ENCODE data around the gene IFT20. TPM values are rescaled to one million over a fixed set of nuclear protein-coding genes. Genes with fewer than 3 reads are reported as not detected.
"Not testable (repeated sequence)": the region's sequence is repeated elsewhere in the genome, so short reads cannot be mapped to it uniquely, and the experiment has no call there.

The IFT20 gene
- total RNA-seq, 1 donor from 2014 or later: 14.0 TPM

DNA sequence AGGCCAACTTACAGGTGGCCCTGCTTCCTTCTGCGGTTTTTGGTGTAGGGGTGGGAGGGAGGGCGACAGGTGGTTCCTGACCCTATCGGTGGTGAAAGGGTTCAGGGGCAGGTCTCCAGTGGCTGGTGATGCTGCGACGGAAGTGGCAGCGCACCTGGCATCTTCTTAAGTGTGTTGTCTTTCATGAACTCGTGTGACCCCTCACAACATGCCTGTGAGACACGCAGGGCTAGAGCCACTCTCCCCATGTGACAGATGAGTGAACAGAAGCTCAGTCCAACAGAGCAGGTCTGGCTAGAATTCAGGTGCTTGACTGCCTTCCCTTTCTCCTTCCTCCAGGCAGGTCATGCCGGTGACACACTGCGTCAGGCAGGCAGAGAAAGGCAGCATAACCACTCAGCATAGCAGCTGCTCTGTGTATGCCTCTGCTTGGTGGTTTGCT lies 8.2 kb upstream of the IFT20 start:
- TF ChIP-seq, protein P1, sequence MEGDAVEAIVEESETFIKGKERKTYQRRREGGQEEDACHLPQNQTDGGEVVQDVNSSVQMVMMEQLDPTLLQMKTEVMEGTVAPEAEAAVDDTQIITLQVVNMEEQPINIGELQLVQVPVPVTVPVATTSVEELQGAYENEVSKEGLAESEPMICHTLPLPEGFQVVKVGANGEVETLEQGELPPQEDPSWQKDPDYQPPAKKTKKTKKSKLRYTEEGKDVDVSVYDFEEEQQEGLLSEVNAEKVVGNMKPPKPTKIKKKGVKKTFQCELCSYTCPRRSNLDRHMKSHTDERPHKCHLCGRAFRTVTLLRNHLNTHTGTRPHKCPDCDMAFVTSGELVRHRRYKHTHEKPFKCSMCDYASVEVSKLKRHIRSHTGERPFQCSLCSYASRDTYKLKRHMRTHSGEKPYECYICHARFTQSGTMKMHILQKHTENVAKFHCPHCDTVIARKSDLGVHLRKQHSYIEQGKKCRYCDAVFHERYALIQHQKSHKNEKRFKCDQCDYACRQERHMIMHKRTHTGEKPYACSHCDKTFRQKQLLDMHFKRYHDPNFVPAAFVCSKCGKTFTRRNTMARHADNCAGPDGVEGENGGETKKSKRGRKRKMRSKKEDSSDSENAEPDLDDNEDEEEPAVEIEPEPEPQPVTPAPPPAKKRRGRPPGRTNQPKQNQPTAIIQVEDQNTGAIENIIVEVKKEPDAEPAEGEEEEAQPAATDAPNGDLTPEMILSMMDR (conservative IDR thresholded peaks at IDR 0.05): no peak
- no peaks in the 10 kb centered on the region for H3K9me3 Mint-ChIP-seq
- H3K27me3 Mint-ChIP-seq (ENCODE audit: low read depth): no peaks in the 10 kb centered on the region
- H3K4me1 Mint-ChIP-seq: peaks cover 1% of the 10 kb centered on the region
- H3K27ac Mint-ChIP-seq (ENCODE audit: unreplicated experiment): no peak overlapping the region
- DNase-seq (ENCODE audit: low read depth, low spot score): no peak
- no peak overlapping the region for H3K4me3 Mint-ChIP-seq
- peaks cover 5% of the 10 kb centered on the region for H3K36me3 Mint-ChIP-seq (ENCODE audit: low read depth)

DNA sequence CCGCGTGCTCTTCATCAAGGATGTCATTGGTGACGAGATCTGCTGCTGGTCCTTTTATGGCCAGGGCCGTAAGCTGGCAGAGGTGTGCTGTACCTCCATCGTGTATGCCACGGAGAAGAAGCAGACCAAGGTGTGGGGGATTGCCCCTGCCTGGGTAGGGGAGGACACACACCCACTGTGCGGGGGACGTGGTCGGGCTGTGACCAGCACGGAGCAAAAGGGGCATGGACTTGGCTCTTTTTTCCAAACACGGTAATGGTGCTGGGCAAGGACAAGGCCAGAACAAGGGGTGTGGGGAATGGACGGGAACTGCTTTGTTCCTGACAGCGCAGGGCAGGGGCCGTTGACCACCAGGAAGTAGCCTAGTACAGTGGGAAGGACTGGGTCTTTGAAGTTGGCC lies 7.0 kb upstream of the IFT20 start:
- peaks cover 5% of the 10 kb centered on the region for H3K36me3 Mint-ChIP-seq (ENCODE audit: low read depth)
- DNase-seq (ENCODE audit: low read depth, low spot score): no peak
- no peaks in the 10 kb centered on the region for H3K27me3 Mint-ChIP-seq (ENCODE audit: low read depth)
- TF ChIP-seq, protein P1 (conservative IDR thresholded peaks at IDR 0.05): no peak
- H3K4me3 Mint-ChIP-seq: peak overlapping the region; percentile 54
- H3K27ac Mint-ChIP-seq (ENCODE audit: unreplicated experiment): no peak overlapping the region
- no peaks in the 10 kb centered on the region for H3K9me3 Mint-ChIP-seq
- H3K4me1 Mint-ChIP-seq: peaks cover 9% of the 10 kb centered on the region

DNA sequence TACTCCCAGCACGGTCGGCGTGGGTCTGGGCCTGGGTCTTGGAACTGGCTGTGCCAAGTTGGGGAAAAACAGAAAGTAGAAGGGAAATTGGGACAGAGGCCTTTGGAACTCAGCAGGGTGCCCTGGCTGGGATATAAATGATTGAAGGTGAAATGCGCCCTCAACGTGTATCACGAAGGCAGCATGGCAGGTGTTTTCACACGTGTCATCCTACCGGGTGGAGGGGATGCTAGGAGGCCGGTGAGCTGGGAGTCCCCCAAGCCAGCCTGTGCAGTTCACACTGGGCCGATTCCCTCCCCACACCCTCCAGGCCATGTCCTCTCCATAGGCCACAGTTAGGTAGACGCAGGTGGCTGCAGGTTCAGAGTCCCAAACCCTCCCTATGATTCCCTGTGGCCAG lies 6.2 kb upstream of the IFT20 start:
- Mint-ChIP-seq H3K36me3 (ENCODE audit: low read depth) (peaks cover 2% of the 10 kb centered on the region), H3K9me3 (no peaks in the 10 kb centered on the region), H3K4me3 (no peak overlapping the region), H3K4me1 (peaks cover 16% of the 10 kb centered on the region), H3K27ac (ENCODE audit: unreplicated experiment) (no peak overlapping the region), H3K27me3 (ENCODE audit: low read depth) (no peaks in the 10 kb centered on the region)
- TF ChIP-seq, protein P1 (conservative IDR thresholded peaks at IDR 0.05): no peak
- DNase-seq (ENCODE audit: low read depth, low spot score): no peak

DNA sequence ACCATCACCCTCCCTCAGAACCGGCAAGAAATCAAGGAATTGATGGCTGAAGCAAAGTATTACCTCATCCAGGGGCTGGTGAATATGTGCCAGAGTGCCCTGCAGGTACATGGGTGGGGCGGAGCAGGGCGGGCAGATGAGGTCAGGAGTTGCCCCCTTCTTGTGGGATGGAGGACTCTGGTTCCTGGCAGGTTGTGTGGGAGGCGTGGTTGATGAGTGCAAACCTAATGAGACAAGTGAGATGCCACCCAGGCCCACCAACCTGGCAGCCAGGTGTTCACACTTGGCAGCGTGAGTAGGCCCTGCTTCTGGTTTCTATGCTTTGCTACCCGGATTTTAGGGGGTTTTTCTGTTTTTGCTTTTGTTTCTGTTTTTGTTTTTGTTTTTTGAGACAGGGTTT lies 5.1 kb upstream of the IFT20 start:
- H3K4me1 Mint-ChIP-seq: peaks cover 24% of the 10 kb centered on the region
- no peak overlapping the region for H3K4me3 Mint-ChIP-seq
- TF ChIP-seq, protein P1 (conservative IDR thresholded peaks at IDR 0.05): no peak
- H3K27ac Mint-ChIP-seq (ENCODE audit: unreplicated experiment): no peak overlapping the region
- H3K27me3 Mint-ChIP-seq (ENCODE audit: low read depth): peaks cover 1% of the 10 kb centered on the region
- H3K36me3 Mint-ChIP-seq (ENCODE audit: low read depth): peaks cover 2% of the 10 kb centered on the region
- H3K9me3 Mint-ChIP-seq: no peaks in the 10 kb centered on the region
- DNase-seq (ENCODE audit: low read depth, low spot score): no peak

DNA sequence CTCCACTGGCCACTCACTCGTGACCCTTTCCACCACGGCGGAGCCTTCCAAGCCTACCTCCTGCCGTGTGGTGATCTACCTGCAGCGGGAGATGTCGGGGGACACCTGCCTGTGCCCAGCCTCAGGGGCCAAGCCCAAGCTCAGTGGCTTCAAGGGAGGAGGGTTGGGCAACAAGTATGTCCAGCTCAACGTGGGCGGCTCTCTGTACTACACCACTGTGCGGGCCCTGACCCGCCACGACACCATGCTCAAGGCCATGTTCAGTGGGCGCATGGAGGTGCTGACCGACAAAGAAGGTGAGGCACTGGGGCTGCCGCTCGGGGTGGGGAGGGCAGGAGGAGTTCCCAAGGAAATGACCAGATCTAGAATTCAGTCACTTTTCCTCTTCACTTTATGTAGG lies 4.2 kb upstream of the IFT20 start:
- peaks cover 33% of the 10 kb centered on the region for H3K4me1 Mint-ChIP-seq
- no peak overlapping the region for H3K4me3 Mint-ChIP-seq
- H3K36me3 Mint-ChIP-seq (ENCODE audit: low read depth): peaks cover 2% of the 10 kb centered on the region
- H3K27me3 Mint-ChIP-seq (ENCODE audit: low read depth): peaks cover 3% of the 10 kb centered on the region
- TF ChIP-seq, protein P1 (conservative IDR thresholded peaks at IDR 0.05): no peak
- no peak overlapping the region for H3K27ac Mint-ChIP-seq (ENCODE audit: unreplicated experiment)
- no peak for DNase-seq (ENCODE audit: low read depth, low spot score)
- no peaks in the 10 kb centered on the region for H3K9me3 Mint-ChIP-seq

DNA sequence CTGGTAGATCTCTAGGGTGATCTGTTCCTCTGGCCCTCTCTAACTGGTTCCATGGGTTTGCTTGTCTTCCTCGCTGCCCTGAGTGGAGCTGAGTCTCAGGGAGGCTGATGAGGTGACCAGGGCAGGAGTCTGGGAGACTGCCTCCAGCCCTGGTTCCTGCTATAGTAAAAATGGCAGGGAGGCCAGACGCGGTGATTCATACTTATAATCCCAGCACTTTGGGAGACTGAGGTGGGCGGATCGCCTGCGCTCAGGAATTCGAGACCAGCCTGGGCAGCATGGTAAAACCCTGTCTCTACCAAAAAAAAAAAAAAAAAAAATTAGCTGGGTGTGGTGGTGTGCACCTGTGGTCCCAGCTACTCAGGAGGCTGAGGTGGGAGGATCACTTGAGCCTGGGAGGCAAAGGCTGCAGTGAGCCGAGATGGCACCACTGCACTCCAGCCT lies 3.5 kb upstream of the IFT20 start:
- not testable (repeated sequence) for H3K27me3 Mint-ChIP-seq (ENCODE audit: low read depth); H3K36me3 Mint-ChIP-seq (ENCODE audit: low read depth); H3K9me3 Mint-ChIP-seq; DNase-seq (ENCODE audit: low read depth, low spot score)
- peak overlapping the region; percentile 98 for H3K4me3 Mint-ChIP-seq
- peaks cover 39% of the 10 kb centered on the region for H3K4me1 Mint-ChIP-seq
- H3K27ac Mint-ChIP-seq (ENCODE audit: unreplicated experiment): peak overlapping the region; percentile 27

All from neural crest cell (in vitro differentiated cells).